HEK293T (cell line): ENCODE data around the gene ATP2B1.

Experiments
- ARNT ChIP-seq: fragments of 450-650 bp; IDR thresholded peaks from 2 replicates; pipeline ENCODE4 v1.6.1; 2017; ENCODE audit warnings: mild to moderate bottlenecking
- ELF4 ChIP-seq: fragments of 450-650 bp; IDR thresholded peaks from 2 replicates; pipeline ENCODE4 v1.6.1; 2017; ENCODE audit warnings: antibody characterized with exemption
- HDGF ChIP-seq: fragments of 450-650 bp; IDR thresholded peaks from 2 replicates; pipeline ENCODE4 v1.6.1; 2017; ENCODE audit warnings: antibody characterized with exemption, borderline replicate concordance
- LEF1 ChIP-seq: fragments of 450-650 bp; IDR thresholded peaks from 2 replicates; pipeline ENCODE4 v1.6.1; 2017; ENCODE audit warnings: mild to moderate bottlenecking, borderline replicate concordance
- SP1 ChIP-seq: fragments of 450-650 bp; IDR thresholded peaks from 2 replicates; pipeline ENCODE4 v1.6.1; 2017
- TF ChIP-seq, protein P1 (sequence below): fragments of 450-650 bp; IDR thresholded peaks from 2 replicates; pipeline ENCODE4 v1.6.1; 2016

DNA sequence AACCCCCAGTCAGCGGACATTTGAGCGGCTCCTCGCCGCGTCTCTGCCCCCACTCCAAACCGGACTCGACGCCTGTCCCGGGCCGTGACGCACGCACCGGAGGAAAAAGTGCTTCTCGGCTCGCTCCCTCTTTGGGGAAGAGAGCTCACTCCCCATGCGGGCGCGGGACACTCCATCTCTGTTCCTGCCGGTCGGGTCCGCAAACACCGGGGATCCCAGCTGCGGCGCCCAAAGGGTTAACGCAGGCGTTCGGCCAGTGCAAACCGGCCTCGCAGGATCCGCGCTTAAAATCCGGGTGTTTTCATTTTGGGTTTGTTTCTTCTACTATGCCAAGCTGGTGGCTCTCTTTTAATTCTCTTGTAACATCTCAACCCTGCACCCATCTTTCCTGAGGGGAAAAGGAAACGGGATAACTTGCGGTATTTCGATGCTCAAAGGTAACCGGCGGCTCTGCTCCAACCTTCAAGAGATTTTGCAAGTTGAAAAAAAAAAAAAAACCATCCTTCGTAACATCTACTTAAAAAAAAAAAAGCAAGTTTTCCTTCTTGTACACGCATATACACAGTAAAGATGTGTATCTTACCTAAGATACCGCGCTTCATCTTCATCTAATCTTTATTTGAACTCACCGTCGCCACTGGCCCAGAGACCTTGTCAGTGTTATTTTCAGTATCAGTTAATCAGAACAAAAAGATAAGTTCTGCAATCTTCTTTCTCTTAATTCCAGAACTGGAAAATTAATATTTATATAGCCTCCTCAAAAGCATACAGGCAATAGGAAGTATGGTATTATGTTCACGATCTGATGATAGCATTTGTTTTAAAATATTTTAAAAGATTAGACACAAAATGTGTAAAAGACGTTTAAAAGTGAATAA lies 1.6 kb upstream of the ATP2B1 start:
- no peak for TF ChIP-seq SP1
- TF ChIP-seq, protein P1, sequence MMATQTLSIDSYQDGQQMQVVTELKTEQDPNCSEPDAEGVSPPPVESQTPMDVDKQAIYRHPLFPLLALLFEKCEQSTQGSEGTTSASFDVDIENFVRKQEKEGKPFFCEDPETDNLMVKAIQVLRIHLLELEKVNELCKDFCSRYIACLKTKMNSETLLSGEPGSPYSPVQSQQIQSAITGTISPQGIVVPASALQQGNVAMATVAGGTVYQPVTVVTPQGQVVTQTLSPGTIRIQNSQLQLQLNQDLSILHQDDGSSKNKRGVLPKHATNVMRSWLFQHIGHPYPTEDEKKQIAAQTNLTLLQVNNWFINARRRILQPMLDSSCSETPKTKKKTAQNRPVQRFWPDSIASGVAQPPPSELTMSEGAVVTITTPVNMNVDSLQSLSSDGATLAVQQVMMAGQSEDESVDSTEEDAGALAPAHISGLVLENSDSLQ = no peak
- no peak for TF ChIP-seq ELF4
- TF ChIP-seq HDGF = no peak
- no peak for TF ChIP-seq LEF1
- TF ChIP-seq ARNT = no peak
